RWPE1 (cell line): ENCODE measurements around the gene ATXN10.
"Not testable (repeated sequence)": the region's sequence is repeated elsewhere in the genome, so short reads cannot be mapped to it uniquely, and the experiment has no call there.

Experiments
- CTCF ChIA-PET: fragments of 350-600 bp; sonication (Branson Sonifier 250); formaldehyde crosslinking; extraction: SDS; loops from one replicate; lab custom pipeline; 2021; lab: Yijun Ruan, JAX
- POLR2A ChIA-PET: fragments of 400-600 bp; formaldehyde crosslinking; extraction: SDS; loops from one replicate; lab custom pipeline; 2020; ENCODE audit warnings: antibody characterized with exemption; ENCODE audit not compliant: low non-redundant PET; lab: Yijun Ruan, JAX
- DNase-seq: peaks from one replicate; pipeline ENCODE4 v3.0.0; 2012; ENCODE audit warnings: low spot score
- H3K27ac ChIP-seq: fragments of 450-650 bp; 2 replicates; pipeline ENCODE4 v1.5.1; 2017
- CTCF ChIP-seq: fragments of 450-650 bp; conservative IDR thresholded peaks from 2 replicates; pipeline ENCODE4 v1.5.1; 2017; ENCODE audit warnings: low read depth, mild to moderate bottlenecking

The ATXN10 gene

GRCh38 chr22:45786726-45787125 is 115.1 kb downstream of the ATXN10 start:
- H3K27ac ChIP-seq = no peak overlapping the region
- POLR2A ChIA-PET = no interaction called here
- TF ChIP-seq CTCF = no peak
- CTCF ChIA-PET = no interaction called here
- DNase-seq = no peak

- no peak for DNase-seq
- POLR2A ChIA-PET = no interaction called here
- CTCF ChIA-PET = interaction anchor here (0.6 kb wide), 1 partner anchor 156 kb away, joined by 5 read pairs; no protein-coding TSS in a partner anchor
- H3K27ac ChIP-seq = no peak overlapping the region
- no peak for TF ChIP-seq CTCF
Observed at GRCh38 chr22:45787759-45788158, 116.1 kb downstream of the ATXN10 start.

- CTCF ChIA-PET = interaction anchor here (0.6 kb wide), 1 partner anchor 969 kb away, joined by 3 read pairs; no protein-coding TSS in a partner anchor
- no peak overlapping the region for H3K27ac ChIP-seq
- POLR2A ChIA-PET = no interaction called here
- no peak for TF ChIP-seq CTCF
- no peak for DNase-seq
Observed at GRCh38 chr22:45788522-45788921, 116.9 kb downstream of the ATXN10 start.

- TF ChIP-seq CTCF = no peak
- H3K27ac ChIP-seq = no peak overlapping the region
- DNase-seq = no peak
- CTCF ChIA-PET = no interaction called here
- POLR2A ChIA-PET = no interaction called here
Observed at GRCh38 chr22:45790401-45790800, 118.8 kb downstream of the ATXN10 start.

GRCh38 chr22:45793161-45793560 is 121.5 kb downstream of the ATXN10 start:
- no peak for TF ChIP-seq CTCF
- ChIA-PET POLR2A (no interaction called here), CTCF (no interaction called here)
- DNase-seq = no peak
- H3K27ac ChIP-seq = no peak overlapping the region

- ChIA-PET CTCF (no interaction called here), POLR2A (no interaction called here)
- DNase-seq = no peak
- TF ChIP-seq CTCF = no peak
- H3K27ac ChIP-seq = no peak overlapping the region
Observed at GRCh38 chr22:45793892-45794291, 122.3 kb downstream of the ATXN10 start.

GRCh38 chr22:45796009-45796408 is 124.4 kb downstream of the ATXN10 start:
- POLR2A ChIA-PET, DNase-seq, H3K27ac ChIP-seq: not testable (repeated sequence)
- CTCF ChIA-PET = interaction anchor here (0.7 kb wide), 1 partner anchor 18 kb away, joined by 4 read pairs; no protein-coding TSS in a partner anchor
